HG02840 (cell line): ENCODE data around the gene ATG2A.

Experiments
- ATAC-seq: cut with Tn5 transposase; IDR thresholded peaks from one replicate; pipeline ENCODE4 v1.9.1; 2021; ENCODE audit warnings: mild to moderate bottlenecking, moderate library complexity, moderate number of reproducible peaks; ENCODE audit not compliant: unreplicated experiment, low FRiP score

The ATG2A gene

GRCh38 chr11:64925536-64926436 lies 8.8 kb upstream of the ATG2A start:
- no peak for ATAC-seq

GRCh38 chr11:64924910-64925284 lies 7.9 kb upstream of the ATG2A start:
- ATAC-seq, result no peak

- ATAC-seq, result peak; percentile 78
Measured at GRCh38 chr11:64923944-64924909, 7.2 kb upstream of the ATG2A start, which contains the start of gene PPP2R5B. PPP2R5B (plus strand) TSS chr11:64924689; CDS start chr11:64925735, 1,046 bp downstream.

- ATAC-seq, result no peak
Measured at GRCh38 chr11:64923151-64923661, 6.2 kb upstream of the ATG2A start.

GRCh38 chr11:64921384-64921783 lies 4.4 kb upstream of the ATG2A start:
- ATAC-seq, result no peak

- no peak for ATAC-seq
Measured at GRCh38 chr11:64920124-64920523, 3.1 kb upstream of the ATG2A start.

- no peak for ATAC-seq
Measured at GRCh38 chr11:64919627-64920026, 2.6 kb upstream of the ATG2A start.

- no peak for ATAC-seq
Measured at GRCh38 chr11:64918017-64918416, 1.0 kb upstream of the ATG2A start.

- no peak for ATAC-seq
Measured at GRCh38 chr11:64917663-64917995, 620 bp upstream of the ATG2A start.

GRCh38 chr11:64916040-64916774 lies 802 bp downstream of the ATG2A start:
- ATAC-seq, result peak; percentile 9

- ATAC-seq, result no peak
Measured at GRCh38 chr11:64915376-64915887, 1.6 kb downstream of the ATG2A start.

- no peak for ATAC-seq
Measured at GRCh38 chr11:64914123-64914522, 2.9 kb downstream of the ATG2A start.

- no peak for ATAC-seq
Measured at GRCh38 chr11:64913171-64913727, 3.8 kb downstream of the ATG2A start.

- ATAC-seq, result no peak
Measured at GRCh38 chr11:64911689-64912088, 5.3 kb downstream of the ATG2A start.

GRCh38 chr11:64911142-64911541 lies 5.9 kb downstream of the ATG2A start:
- ATAC-seq, result no peak

GRCh38 chr11:64910451-64911093 lies 6.4 kb downstream of the ATG2A start:
- no peak for ATAC-seq

- ATAC-seq, result no peak
Measured at GRCh38 chr11:64909653-64910343, 7.2 kb downstream of the ATG2A start.

GRCh38 chr11:64908766-64909165 lies 8.2 kb downstream of the ATG2A start:
- no peak for ATAC-seq

GRCh38 chr11:64906314-64906635 lies 10.7 kb downstream of the ATG2A start:
- no peak for ATAC-seq
